ENCODE results near the gene TMSB4X.

DNA sequence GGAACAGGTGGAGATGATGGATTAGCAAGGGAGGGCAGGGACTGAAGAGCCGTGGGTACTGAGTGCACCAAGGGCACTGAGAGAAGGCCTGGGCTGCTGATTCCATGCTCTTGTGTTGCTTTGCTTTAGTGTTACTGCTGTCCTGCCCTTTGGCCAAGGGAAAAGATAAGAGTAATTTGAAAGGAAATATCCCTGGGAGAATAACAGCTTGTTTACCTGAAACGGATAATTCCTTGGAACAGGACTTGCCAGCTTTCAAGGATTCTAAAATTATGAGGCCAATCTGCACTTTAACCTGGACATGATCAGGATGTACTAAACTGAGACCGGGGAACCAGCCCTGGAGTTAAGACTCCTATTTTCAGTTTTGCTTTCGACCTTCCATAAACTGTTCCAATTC, 49.1 kb downstream of the TMSB4X start:
- TF ChIP-seq CTCF (IDR thresholded peaks at IDR 0.05), result no peak
- no peak for TF ChIP-seq POLR2AphosphoS5 (IDR thresholded peaks at IDR 0.05)
- TF ChIP-seq POLR2A (IDR thresholded peaks at IDR 0.05), result no peak
- no peak for TF ChIP-seq EP300 (IDR thresholded peaks at IDR 0.05)
